ENCODE results near the gene DNAJC18. TPM values are rescaled to one million over a fixed set of nuclear protein-coding genes. Genes with fewer than 3 reads are reported as not detected.
"Not testable (repeated sequence)": the region's sequence is repeated elsewhere in the genome, so short reads cannot be mapped to it uniquely, and the experiment has no call there.

The DNAJC18 gene
- polyA plus RNA-seq, 1 donor, result 22.1 TPM

DNA sequence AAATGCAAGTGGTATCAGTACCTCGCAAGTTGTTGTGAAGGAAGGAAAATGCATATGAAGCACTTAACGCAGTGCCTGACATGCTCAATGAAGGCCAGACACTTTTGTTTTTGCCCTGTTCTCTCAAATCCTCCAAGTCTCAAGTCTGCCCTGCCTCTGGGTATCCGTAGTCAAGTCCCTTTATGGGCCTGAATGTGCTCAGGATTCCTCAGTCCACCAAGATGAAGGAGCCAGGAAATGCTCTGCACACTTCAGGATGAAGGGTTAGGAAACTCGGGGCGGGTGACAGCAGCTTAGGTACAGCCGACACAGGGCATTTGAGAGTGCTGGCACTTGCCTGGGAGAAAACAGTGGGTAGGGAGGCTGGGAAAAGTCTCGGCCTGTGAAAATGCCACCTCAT, 21.9 kb upstream of the DNAJC18 start:
- no peak for DNase-seq (ENCODE audit: low read depth)

DNA sequence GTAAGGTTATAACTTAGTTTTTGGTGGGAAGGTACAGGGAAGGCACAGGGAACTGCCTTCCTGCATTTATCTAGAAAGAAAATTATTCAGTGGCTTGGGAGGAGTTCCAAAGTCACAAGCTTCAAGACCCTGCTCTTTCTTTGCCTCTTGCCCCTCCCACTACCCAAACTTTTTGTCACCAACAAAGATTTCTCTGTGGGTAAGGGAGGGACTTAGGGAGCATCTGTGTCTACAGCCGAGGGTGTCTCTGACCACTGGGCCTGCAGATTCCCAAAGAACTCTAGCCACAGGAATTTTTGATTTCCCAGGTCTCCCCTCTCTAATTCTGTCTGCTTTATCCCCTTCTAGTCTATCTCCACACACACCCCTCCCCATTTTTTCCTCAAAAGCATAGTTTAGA, 21.1 kb upstream of the DNAJC18 start:
- DNase-seq (ENCODE audit: low read depth), result no peak

DNA sequence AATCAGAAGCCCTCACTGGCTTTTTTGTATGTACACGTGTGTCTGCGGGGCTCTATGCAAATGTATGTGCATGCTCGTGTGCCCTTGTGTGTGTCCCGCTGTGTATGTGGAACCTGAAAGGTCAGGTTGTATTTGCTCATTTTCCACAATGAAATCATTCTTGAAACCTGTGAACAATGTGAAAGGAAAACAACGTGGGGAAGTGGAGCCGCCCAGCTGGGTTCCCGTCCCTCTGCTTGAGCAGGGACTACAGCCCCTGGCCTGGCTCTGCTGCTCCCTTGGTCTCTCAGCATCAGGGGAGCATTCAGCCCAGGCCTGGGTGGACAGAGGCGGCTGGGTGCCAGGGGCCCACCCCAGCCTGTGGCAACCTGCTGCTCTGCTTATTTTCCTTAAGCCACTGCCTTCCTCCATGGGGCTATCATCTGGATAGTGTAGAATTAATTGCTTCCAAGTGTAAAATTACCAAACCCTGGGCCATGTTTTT, 20.2 kb upstream of the DNAJC18 start:
- DNase-seq (ENCODE audit: low read depth), result no peak

DNA sequence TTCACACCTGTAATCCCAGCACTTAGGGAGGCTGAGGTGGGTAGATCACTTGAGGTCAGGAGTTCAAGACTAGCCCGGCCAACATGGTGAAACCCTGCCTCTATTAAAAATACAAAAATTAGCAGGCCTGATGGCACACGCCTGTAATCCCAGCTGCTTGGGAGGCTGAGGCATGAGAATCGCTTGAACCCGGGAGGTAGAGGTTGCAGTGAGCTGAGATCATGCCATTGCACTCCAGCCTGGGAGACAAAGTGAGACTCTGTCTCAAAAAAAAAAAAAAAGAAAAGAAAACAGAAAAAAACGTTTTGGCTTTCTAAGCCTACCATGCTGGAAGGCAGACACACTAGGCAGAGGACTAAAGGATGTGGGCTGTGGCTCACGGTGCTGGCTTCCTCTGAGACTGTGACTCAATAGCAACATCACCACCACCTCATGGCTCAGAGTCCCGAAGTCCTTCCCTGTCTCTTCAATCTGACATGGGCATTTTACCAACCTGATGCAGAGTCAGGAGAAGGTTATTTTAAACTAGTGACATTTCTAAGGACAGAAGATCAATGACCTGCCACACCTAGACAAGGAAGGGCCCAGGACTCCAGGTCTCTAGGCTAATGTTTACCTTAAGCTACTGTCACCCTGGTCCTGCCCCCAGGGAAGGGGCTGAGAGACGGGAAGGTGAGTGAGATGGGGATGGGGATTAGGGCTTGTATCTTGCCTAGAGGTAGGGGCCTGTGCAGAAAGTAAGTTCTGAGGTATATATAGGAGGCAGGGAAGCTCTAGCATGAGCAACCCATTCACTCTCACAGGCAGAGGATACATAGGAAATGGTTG, 19.5 kb upstream of the DNAJC18 start:
- no peak for DNase-seq (ENCODE audit: low read depth)

DNA sequence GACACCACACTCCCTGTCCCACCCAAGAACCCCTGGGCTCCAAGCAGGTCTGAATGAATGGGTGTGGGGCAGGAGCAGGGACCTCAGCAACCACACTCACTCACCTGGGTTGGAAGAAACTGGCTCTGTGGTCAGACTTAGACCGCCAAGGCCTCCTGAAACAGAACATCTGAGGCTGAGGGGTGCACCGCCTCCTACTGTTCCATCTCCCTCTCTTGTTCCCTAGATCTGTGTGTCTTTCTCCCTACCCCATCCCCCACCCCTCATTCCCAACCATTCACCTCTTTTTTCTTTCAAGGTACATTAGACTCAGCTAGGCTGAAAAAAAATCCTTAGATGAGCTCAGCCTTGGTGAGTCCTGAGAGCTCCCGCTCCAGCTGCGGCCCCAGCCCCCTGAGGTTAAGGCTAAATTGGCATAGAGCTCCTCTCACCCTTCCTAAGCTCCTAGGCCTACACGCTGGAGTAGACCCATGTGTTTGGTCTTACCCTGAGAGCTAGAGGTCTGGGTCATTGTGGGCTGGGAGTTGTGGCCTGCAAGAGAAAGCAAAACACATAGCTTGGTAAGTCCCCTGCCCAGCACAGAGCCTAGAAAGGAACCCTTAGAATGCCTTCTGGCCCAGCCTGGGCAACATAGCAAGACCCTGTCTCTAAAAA, 18.5 kb upstream of the DNAJC18 start:
- DNase-seq (ENCODE audit: low read depth), result no peak

DNA sequence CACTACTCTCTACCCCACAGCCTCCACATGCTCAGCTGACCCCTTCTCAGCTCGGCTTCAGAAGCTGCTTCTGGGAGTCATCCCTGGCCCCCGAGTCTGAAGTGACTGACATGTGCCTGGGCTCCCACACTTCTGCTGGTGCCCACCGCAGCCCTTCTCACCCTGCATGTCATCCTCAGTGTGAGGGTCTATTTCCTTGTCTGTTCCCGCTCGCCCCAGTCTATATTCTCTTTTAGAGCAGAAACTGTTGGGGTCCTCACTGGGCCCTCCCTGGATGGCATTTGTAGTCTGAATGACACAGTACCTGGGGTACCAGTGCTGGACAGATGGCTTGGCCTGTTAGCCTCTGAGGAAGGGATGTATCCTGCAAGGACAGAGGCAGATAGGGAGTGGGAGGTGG, 17.9 kb upstream of the DNAJC18 start:
- no peak for DNase-seq (ENCODE audit: low read depth)

DNA sequence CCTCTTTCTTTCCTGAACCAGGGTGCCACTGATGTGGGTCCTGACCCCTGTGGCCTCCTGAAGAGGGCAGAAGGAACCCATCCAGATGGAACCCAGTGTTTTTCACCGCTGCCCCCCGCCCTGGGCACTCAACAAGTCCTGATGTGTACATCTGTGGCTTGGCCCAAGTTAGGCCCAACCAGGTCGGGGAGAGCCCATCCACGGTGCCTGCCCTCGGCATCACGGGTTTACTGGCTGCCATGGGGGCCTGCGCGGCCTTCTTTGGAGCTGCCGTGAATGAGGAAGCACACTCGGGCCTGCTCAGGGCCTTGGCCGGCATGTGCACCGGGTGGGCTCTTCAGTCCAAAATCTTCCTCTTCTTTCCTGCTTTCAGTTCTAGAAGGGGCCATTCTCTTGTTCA, 17.5 kb upstream of the DNAJC18 start:
- DNase-seq (ENCODE audit: low read depth), result no peak

DNA sequence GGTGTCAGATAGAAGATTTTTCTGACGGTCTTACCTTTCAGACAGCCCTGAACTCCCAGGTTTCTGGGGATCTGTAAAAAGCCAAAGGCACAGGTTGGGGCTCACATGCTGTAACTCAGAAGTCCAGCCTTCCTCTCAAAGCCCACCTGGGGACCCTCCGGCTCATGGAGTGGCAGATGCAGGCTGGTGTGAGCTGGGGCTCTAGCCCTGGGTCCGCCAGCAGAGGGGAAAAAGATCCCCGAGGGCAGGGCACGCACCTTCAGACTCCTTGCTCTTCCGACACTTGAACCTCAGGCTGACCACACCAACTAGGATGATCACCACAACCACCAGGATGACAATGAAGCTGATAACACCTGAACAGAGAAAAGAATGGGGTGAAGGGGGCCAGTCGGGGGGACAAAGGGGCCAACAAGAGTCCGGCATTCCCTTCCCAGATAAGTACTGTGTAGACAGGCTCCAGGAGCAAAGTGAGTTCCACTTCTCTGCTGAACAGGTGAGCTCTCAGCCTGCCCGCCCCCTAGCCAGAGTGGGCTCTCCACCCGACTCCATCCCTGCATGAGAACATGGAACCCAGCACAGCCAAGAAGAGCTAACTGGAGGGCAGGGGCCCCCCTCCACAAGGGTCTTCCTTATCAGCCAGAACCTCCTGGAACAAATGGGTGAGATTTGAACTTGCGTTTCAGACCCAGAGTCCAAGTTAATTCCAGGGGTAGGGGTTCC, 15.4 kb upstream of the DNAJC18 start:
- no peak for DNase-seq (ENCODE audit: low read depth)

DNA sequence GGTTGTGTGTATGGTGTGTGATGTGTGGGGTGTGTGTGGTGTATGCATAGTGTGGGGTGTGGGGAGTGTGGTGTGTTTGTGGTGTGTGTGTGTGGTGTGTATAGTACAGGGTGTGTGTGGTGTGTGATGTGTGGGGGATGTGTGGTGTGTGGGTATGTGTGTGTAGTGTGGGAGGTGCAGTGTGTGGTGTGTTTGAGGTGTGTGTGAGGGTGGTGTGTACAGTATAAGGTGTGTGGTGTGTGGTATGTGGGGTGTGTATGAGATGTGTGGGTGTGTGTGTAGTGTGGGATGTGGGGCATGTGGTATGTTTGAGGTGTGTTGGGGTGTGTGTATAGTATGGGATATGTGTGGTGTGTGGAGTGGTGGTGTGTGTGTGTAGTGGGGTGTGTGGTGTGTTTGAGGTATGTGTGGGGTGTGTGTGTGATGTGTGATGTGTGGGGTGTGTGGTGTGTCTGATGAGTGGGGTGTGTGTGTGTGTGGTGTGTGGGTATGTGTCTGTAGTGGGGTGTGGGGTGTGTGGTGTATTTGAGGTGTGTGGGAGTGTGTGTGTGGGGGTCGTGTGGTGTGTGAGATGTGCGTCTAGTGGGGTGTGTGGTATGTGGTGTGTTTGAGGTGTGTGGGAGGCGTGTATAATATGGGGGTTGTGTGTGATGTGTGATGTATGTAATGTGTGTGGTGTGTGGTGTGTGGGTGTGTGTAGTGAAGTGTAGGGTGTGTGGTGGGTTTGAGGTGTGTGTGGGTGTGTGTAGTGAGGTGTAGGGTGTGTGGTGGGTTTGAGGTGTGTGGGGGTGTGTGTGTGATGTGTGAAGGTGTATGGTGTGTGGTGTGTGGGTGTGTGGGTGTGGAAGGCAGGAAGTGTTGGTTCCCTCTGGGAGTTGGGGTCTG, 14.6 kb upstream of the DNAJC18 start:
- DNase-seq (ENCODE audit: low read depth), result no peak

DNA sequence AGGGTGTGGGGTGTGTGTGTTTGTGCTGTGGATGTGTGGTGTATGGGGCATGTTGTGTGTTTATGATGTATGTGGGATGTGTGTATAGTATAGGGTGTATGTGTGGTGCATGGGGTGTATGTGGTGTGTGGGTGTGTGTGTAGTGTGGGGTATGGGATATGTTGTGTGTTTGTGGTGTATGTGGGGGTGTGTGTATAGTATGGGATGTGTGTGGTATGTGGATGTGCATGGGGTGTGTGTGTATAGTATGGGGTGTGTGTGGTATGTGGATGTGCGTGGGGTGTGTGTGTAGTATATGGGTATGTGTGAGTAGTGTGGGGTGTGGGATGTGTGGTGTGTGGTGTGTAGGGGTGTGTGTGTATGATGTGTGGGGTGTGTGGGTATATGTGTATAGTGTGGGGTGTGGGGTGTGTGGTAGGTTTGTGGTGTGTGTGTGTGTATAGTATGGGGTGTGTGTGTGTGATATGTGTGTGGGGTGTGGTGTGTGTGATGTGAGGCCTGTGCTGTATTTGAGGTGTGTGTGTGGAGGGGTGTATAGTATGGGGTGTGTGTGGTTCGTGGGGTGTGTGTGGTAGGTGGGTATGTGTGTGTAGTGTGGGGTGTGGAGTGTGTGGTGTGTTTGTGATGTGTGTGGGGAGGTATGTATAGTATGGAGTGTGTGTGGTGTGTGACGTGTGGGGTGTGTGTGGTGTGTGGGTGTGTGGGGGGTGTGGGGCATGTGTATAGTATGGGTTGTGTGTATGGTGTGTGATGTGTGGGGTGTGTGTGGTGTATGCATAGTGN, 12.7 kb upstream of the DNAJC18 start:
- no peak for DNase-seq (ENCODE audit: low read depth)

DNA sequence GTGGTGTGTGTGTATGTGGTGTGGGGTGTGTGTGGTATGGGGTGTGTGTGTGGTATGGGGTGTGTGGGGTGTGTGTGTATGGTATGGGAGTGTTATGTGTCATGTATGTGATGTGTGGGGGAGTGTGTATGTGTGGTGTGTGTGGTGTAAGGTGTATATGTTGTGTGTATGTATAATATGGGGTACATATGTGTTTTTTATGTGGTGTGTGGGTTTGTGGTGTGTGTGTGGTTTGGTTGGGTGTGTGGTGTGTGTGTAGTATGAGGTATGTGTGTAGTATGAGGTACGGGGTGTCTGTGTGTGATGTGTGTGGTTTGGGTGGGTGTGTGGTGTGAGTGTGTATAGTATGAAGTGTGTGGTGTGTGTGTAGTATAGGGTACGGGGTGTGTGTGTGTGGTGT, 11.9 kb upstream of the DNAJC18 start:
- no peak for DNase-seq (ENCODE audit: low read depth)

DNA sequence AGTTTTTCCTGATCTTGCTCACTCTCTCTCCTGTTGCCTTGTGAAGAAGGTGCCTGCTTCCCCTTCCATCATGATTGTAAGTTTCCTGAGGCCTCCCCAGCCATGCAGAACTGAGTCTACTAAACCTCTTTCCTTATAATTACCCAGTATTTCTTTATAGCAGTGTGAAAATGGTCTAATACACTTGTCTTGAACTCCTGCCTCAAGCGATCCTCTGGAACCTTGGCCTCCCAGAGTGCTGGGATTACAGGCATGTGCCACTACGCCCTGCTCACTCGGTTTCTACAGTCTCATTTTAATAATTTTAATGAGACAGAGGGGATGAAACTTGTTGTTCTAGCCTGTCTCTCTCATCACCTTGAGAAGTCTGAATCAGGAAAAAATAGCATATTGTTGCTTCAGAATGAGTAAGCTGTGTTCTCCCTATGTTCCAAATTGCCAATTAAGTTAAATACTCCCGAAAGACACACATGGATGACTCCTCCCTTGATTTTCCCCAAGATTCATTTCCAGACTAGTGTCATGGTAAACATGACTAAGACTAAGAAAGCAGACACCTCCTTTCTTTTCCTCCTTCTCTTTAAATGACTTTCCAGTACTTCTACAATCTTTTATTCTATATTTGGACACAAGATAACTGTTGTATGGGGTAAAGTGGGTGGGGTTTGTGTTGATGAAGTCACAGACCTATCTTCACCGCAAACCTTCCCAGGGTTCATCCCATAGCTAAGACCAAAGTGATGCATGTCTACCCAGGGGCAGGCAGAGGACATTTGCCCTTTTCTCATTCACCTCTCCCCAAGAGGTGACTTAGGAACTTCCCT, 7.8 kb upstream of the DNAJC18 start:
- DNase-seq (ENCODE audit: low read depth), result no peak

DNA sequence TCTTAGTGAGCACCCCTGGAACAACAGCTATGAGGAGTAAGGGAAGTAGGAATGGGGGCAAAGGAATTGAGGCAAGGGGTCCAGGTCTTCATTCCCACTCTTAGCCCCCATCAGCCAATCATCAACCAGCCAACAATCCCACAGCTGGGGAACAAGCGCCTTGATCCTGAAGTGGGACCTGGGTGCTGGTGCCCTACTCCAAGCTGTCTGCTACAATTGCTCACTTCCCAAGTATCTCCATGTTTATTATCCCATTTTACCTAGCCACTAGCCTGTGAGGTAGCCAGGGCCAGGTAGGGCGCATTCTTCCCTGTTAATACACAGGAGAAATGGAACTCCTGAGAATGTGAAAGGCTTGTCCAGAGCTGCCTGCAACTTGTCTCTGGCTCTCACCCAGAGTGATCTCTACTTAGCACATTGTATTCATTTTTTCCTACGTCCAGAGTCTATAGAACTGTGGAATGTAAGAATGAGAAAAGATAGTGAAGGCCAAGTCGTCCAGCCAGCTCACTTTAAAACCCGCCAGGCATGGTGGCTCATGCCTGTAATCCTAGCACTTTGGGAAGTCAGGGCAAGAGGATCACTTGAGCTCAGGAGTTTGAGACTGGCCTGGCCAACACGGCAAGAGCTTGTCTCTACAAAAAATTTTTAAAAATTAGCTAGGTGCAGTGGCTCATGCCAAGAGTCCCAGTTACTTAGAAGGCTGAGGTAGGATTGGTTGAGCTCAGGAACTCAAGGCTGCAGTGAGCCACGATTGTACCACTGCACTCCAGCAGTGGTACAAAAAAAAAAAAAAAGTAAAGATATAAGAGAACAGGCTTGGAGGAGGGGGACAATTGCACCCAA, 6.2 kb upstream of the DNAJC18 start:
- peak; percentile 31 for DNase-seq (ENCODE audit: low read depth)

DNA sequence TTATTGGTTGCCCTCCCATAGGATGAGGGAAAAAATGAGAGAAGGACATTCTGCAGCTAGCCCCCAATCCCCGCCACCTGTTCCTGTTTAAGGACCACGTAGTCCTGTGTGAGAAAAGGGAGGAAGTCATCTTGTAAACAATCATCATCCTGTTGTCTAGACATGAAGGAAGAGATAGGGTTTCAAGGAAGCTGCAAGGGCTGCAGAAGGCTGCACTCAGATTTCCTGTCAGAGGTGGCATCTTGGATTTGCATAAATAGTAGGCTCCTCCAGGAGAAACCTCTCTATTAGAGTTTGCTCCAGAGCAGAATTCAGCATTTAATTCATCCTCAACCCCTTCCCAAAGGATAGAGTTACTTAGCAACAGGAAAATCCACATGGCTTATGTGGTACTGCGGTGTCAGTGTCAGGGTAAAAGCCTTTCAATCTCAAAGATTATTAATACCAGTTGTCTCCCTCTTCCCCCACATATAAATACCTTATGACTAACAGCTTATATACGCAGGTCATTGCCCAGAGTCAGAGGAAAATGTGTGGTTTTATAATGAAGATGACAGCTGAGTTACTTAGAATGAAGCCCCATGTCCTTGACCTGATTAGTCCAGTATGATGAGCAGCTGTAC, 4.6 kb upstream of the DNAJC18 start:
- DNase-seq (ENCODE audit: low read depth), result no peak

DNA sequence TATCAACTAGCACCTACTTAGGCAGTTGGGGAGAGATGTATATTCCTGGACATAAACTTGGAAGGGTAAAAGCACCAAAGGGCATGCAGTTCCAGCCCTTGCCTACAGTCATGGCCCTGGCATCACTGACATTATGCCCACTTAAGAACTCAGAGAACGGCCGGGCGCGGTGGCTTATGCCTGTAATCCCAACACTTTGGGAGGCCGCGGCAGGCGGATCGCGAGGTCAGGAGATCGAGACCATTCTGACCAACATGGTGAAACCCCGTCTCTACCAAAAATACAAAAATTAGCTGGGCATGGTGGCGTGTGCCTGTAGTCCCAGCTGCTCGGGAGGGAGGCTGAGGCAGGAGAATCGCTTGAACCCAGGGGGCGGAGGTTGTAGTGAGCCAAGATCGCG, 1.1 kb upstream of the DNAJC18 start:
- DNase-seq (ENCODE audit: low read depth), result not testable (repeated sequence)

DNA sequence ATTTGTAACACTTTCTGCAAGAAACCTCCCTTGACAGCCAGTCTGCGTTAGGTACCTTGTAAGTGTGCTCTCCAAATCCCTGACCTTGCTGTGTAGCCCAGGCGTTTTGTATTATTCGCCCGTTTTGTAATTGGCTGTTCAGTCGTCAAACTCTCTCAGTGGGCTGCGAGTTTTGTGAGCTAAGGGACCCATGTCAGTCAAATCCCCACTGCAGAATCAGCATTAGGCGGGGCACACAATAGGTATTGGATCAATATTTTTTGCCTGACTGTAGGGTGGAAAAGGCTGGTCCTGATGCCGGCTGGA, 665 bp downstream of the DNAJC18 start:
- no peak for DNase-seq (ENCODE audit: low read depth)

DNA sequence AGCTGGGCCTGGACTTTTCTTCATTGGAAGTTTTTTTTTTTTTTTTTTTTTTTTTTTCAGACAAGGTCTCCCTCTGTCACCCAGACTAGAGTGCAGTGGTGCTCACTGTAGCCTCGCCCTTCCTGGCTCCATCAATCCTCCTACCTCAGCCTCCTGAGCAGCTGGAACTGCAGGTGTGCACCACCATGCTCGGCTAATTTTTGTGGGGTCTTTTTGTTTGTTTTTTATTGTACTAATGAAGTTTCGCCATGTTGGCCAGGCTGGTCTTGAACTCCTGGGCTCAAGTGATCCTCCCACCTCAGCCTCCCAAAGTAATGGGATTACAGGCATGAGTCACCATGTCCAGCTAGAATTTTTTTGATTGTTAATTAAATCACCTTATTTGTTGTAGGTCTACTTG, 3.6 kb downstream of the DNAJC18 start:
- no peak for DNase-seq (ENCODE audit: low read depth)

DNA sequence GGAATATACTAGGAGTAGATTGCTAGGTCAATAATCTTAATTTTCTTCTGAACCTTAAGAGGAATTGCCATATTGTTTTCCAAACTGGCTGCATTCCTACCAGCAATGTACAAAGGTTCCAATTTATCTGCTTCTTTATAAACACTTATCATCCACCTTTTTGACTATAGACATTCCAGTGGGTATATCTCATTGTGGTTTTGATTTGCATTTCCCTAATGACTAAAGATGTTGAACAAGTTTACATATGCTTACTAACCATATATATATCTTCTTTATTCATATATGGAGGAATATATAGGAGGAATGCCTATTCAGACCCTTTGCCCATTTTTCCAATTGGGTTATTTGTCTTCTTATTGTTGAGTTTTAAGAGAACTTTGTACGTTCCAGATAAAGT, 7.6 kb downstream of the DNAJC18 start:
- no peak for DNase-seq (ENCODE audit: low read depth)

DNA sequence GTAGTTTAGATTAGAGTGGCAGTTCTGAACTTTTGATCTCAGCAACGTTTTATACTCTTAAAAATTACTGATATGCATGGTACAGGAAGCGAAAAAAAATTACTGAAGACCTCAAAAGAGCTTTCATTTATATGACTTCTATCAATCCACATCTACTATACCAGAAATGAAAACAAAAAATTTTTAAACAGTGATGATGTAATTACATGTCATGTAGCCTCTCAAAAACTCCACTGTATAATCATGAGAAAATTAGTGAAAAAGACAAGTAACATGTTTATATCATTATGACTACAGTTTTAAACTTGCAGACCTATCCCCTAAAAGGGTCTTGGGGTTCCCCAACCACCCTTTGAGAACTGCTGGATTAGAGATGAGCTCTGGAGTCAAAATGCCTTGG, 9.3 kb downstream of the DNAJC18 start:
- no peak for DNase-seq (ENCODE audit: low read depth)
